ENCODE results near the gene SEMA5B. TPM values are rescaled to one million over a fixed set of nuclear protein-coding genes. Genes with fewer than 3 reads are reported as not detected.
A peak's percentile ranks its signal among the peaks of the same experiment; 100 is the strongest.

SEMA5B gene
- total RNA-seq, 1 donor from 2014 or later = 4.2 TPM

DNA sequence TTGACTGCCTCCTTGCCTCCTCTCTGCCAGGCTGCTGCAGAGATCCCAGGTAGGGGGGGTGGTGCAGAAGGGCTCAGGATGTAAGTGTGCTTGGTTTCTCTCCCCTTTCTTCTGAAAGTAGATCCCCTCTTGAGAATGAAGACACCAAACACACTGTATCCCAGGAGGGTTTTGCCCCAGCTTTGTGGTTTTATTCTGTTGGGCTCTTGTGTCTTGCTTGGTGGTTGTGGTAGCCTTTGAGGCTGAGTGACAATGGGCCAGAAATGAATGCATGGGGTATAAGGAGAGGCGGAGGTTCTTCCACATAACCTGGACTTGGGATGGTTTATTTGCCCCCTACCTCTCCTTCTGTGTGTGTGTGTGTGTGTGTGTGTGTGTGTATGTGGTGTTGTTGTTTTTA, 45.0 kb upstream of the SEMA5B start:
- no peak overlapping the region for H3K27ac Mint-ChIP-seq
- no peaks in the 10 kb centered on the region for H3K36me3 Mint-ChIP-seq (ENCODE audit: insufficient read depth)
- H3K4me1 Mint-ChIP-seq (ENCODE audit: low read depth) = peaks cover 30% of the 10 kb centered on the region
- no peak for DNase-seq (ENCODE audit: low spot score, unreplicated experiment)
- peaks cover 12% of the 10 kb centered on the region for H3K27me3 Mint-ChIP-seq
- H3K4me3 Mint-ChIP-seq (ENCODE audit: low read depth) = no peak overlapping the region
- H3K9me3 Mint-ChIP-seq (ENCODE audit: low read depth) = no peaks in the 10 kb centered on the region
- TF ChIP-seq, protein P1, sequence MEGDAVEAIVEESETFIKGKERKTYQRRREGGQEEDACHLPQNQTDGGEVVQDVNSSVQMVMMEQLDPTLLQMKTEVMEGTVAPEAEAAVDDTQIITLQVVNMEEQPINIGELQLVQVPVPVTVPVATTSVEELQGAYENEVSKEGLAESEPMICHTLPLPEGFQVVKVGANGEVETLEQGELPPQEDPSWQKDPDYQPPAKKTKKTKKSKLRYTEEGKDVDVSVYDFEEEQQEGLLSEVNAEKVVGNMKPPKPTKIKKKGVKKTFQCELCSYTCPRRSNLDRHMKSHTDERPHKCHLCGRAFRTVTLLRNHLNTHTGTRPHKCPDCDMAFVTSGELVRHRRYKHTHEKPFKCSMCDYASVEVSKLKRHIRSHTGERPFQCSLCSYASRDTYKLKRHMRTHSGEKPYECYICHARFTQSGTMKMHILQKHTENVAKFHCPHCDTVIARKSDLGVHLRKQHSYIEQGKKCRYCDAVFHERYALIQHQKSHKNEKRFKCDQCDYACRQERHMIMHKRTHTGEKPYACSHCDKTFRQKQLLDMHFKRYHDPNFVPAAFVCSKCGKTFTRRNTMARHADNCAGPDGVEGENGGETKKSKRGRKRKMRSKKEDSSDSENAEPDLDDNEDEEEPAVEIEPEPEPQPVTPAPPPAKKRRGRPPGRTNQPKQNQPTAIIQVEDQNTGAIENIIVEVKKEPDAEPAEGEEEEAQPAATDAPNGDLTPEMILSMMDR (IDR thresholded peaks at IDR 0.05; ENCODE audit: unreplicated experiment) = no peak

DNA sequence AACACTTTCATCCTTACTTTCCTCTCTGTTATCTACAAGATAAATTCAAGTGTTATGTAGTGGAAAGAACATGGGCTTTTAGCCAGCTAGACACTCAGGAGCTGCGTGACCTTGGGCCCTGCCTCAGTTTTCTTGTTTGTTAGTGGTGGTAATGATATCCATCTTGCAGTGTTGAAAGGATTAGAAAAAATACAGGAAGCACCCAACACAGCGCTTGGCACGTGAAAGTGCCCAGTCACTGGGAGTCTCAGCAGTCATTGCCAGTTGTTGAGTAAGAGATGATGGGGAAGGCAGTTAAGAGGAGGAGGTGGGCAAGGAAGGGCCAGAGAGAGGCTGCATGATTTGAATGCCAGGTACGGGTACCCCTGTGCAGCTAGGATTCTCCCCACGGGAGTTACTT, 44.6 kb upstream of the SEMA5B start:
- Mint-ChIP-seq H3K9me3 (ENCODE audit: low read depth) (no peaks in the 10 kb centered on the region), H3K4me1 (ENCODE audit: low read depth) (peaks cover 30% of the 10 kb centered on the region), H3K27ac (no peak overlapping the region), H3K4me3 (ENCODE audit: low read depth) (no peak overlapping the region), H3K36me3 (ENCODE audit: insufficient read depth) (no peaks in the 10 kb centered on the region), H3K27me3 (peaks cover 12% of the 10 kb centered on the region)
- DNase-seq (ENCODE audit: low spot score, unreplicated experiment) = no peak
- TF ChIP-seq, protein P1 (IDR thresholded peaks at IDR 0.05; ENCODE audit: unreplicated experiment) = no peak

DNA sequence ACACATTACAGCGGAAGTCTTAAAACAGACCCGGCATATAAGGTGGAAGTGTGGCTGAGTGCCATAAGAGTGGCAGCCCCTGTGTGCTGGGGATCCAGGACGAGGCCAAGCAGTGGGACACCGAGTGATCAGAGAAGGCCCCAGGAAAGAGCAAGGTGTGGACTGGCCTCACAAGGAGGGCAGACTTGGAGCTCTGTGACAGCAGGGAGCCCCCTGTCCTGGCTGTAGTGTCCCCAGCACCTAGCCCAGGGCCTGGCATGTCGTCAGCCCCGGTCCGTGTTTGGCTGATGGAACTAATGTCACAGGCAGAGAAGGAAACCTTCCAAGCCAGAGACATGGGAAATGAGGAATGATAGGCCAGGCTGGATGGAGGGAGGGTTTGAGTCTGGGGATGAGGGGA, 44.0 kb upstream of the SEMA5B start:
- Mint-ChIP-seq H3K27me3 (peaks cover 15% of the 10 kb centered on the region), H3K27ac (no peak overlapping the region), H3K9me3 (ENCODE audit: low read depth) (no peaks in the 10 kb centered on the region), H3K4me3 (ENCODE audit: low read depth) (no peak overlapping the region), H3K4me1 (ENCODE audit: low read depth) (peaks cover 31% of the 10 kb centered on the region), H3K36me3 (ENCODE audit: insufficient read depth) (no peaks in the 10 kb centered on the region)
- no peak for DNase-seq (ENCODE audit: low spot score, unreplicated experiment)
- TF ChIP-seq, protein P1 (IDR thresholded peaks at IDR 0.05; ENCODE audit: unreplicated experiment) = no peak

DNA sequence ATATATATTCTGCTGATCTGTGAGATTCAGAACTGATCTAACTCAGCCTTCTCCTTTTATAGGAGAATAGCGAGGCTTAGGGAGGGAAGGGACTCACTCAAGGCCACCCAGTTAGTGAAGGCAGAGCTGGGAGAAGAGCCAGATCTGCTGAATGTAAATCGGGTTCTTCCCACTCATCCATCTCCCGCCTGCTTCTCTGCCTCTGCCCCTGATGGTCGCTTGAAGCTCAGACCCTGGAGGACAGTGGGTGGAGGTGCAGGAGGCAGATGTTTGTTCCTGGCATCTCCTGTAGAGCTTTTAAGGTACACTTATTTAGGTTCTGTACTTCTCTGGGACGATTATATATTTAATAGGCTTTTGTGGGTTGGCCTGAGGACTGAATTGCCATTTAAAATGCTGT, 43.6 kb upstream of the SEMA5B start:
- no peak for DNase-seq (ENCODE audit: low spot score, unreplicated experiment)
- TF ChIP-seq, protein P1 (IDR thresholded peaks at IDR 0.05; ENCODE audit: unreplicated experiment) = peak; percentile 37
- H3K4me1 Mint-ChIP-seq (ENCODE audit: low read depth) = peaks cover 30% of the 10 kb centered on the region
- H3K4me3 Mint-ChIP-seq (ENCODE audit: low read depth) = no peak overlapping the region
- peaks cover 18% of the 10 kb centered on the region for H3K27me3 Mint-ChIP-seq
- H3K9me3 Mint-ChIP-seq (ENCODE audit: low read depth) = no peaks in the 10 kb centered on the region
- no peak overlapping the region for H3K27ac Mint-ChIP-seq
- no peaks in the 10 kb centered on the region for H3K36me3 Mint-ChIP-seq (ENCODE audit: insufficient read depth)

DNA sequence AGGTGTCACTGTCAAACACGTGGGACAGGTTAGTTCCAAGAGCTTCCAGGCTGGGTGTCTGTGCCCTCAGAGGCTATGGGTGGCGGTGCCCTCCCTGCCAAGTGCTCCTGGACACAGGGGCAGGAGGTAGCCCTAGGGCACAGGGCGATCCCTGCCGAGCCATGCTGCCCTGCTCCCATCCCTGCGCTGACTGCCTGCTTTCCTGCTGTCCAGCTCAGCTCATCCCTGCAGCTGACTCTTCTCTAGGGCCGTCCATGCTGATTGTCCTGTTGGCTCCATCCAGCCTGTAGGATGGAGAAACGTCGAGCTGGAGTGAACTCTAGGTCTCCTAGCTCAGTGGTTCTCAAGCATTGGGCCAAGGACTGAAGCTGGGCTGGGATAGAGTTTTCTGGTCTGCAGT, 42.9 kb upstream of the SEMA5B start:
- Mint-ChIP-seq H3K4me3 (ENCODE audit: low read depth) (no peak overlapping the region), H3K27ac (no peak overlapping the region), H3K9me3 (ENCODE audit: low read depth) (no peaks in the 10 kb centered on the region), H3K27me3 (peaks cover 18% of the 10 kb centered on the region), H3K4me1 (ENCODE audit: low read depth) (peaks cover 30% of the 10 kb centered on the region), H3K36me3 (ENCODE audit: insufficient read depth) (no peaks in the 10 kb centered on the region)
- TF ChIP-seq, protein P1 (IDR thresholded peaks at IDR 0.05; ENCODE audit: unreplicated experiment) = no peak
- DNase-seq (ENCODE audit: low spot score, unreplicated experiment) = no peak
